Suppressor macrophage (primary cell): Measurements from ENCODE around the gene TFAP2A.

Experiments used
- DNase-seq, 4 experiments: peaks; one replicate each; pipeline ENCODE4 v3.0.0-alpha.2; 2020 to 2022

Gene TFAP2A

GRCh38 chr6:10398446-10399218 is 16.2 kb downstream of the TFAP2A start:
- DNase-seq, result no peak

GRCh38 chr6:10397756-10398445 is 17.0 kb downstream of the TFAP2A start:
- no peak for DNase-seq

GRCh38 chr6:10396785-10397184 is 18.1 kb downstream of the TFAP2A start:
- DNase-seq, result no peak

- DNase-seq, result no peak
Observed at GRCh38 chr6:10395704-10396546, 18.9 kb downstream of the TFAP2A start.

GRCh38 chr6:10395171-10395703 is 19.6 kb downstream of the TFAP2A start:
- no peak for DNase-seq

GRCh38 chr6:10393544-10394225 is 21.2 kb downstream of the TFAP2A start:
- no peak for DNase-seq

- DNase-seq, result no peak
Observed at GRCh38 chr6:10391799-10392198, 23.1 kb downstream of the TFAP2A start.

- no peak for DNase-seq
Observed at GRCh38 chr6:10391299-10391630, 23.6 kb downstream of the TFAP2A start.

- DNase-seq, result no peak
Observed at GRCh38 chr6:10390495-10391298, 24.2 kb downstream of the TFAP2A start.

- no peak for DNase-seq
Observed at GRCh38 chr6:10389739-10390494, 25.0 kb downstream of the TFAP2A start.

- DNase-seq, result no peak
Observed at GRCh38 chr6:10386756-10387654, 27.9 kb downstream of the TFAP2A start.

GRCh38 chr6:10386220-10386619 is 28.7 kb downstream of the TFAP2A start:
- DNase-seq, result no peak

GRCh38 chr6:10385524-10386132 is 29.2 kb downstream of the TFAP2A start:
- DNase-seq, result no peak

- DNase-seq, result no peak
Observed at GRCh38 chr6:10384610-10385523, 30.0 kb downstream of the TFAP2A start.

- DNase-seq, result no peak
Observed at GRCh38 chr6:10384091-10384609, 30.7 kb downstream of the TFAP2A start.

- peak in 1 of 4 experiments; percentile 17 for DNase-seq
Observed at GRCh38 chr6:10383331-10384090, 31.4 kb downstream of the TFAP2A start.

GRCh38 chr6:10382728-10383330 is 32.0 kb downstream of the TFAP2A start:
- DNase-seq, result no peak
